ENCODE data around the gene HPN.

- no peak for TF ChIP-seq USF2 (IDR thresholded peaks at IDR 0.05; ENCODE audit: borderline replicate concordance, low read depth, low read length)
- no peak for TF ChIP-seq BHLHE40 (IDR thresholded peaks at IDR 0.05; ENCODE audit: borderline replicate concordance in 1 of 2, low read depth in 2 of 2, low read length in 1 of 2)
- TF ChIP-seq POLR2A (IDR thresholded peaks at IDR 0.05; ENCODE audit: low read depth, low read length): peak; percentile 51
- TF ChIP-seq SMC3 (IDR thresholded peaks at IDR 0.05; ENCODE audit: borderline replicate concordance, low read length): no peak
- TF ChIP-seq ESRRA (IDR thresholded peaks at IDR 0.05; ENCODE audit: low read length): no peak
- no peak for TF ChIP-seq CTCF (IDR thresholded peaks at IDR 0.05 in 2 of 3, conservative IDR thresholded peaks at IDR 0.05 in 1 of 3; ENCODE audit: control insufficient read depth in 2 of 3, extremely low read depth in 1 of 3, insufficient read depth in 1 of 3, low read depth in 3 of 3, low read length in 3 of 3)
- TF ChIP-seq YBX1 (IDR thresholded peaks at IDR 0.05): no peak
- no peak for TF ChIP-seq CEBPZ (IDR thresholded peaks at IDR 0.05; ENCODE audit: low read depth, low read length)
- no peak for TF ChIP-seq CBFB (IDR thresholded peaks at IDR 0.05; ENCODE audit: low read depth)
- no peak for TF ChIP-seq RCOR1 (conservative IDR thresholded peaks at IDR 0.05; ENCODE audit: low read depth, low read length)
Observed at GRCh38 chr19:35004517-35005255, 36.8 kb upstream of the HPN start.
